Panc1 (cell line): ENCODE data around the gene MFN1. TPM values are rescaled to one million over a fixed set of nuclear protein-coding genes. Genes with fewer than 3 reads are reported as not detected.

Experiments used
- ATAC-seq: fragments of 200-7000 bp; cut with Tn5 transposase; 2 replicates; pipeline ENCODE4 v1.9.1; 2020; ENCODE audit warnings: mild to moderate bottlenecking, moderate library complexity
- BruUV-seq: library from RNA; stranded (reverse); fragments of 400-500 nt; replicated peaks from 2 replicates; lab custom pipeline; 2021; lab: Mats Ljungman, UMichigan
- CTCF ChIA-PET: fragments of 300-600 bp; sonication (Branson Sonifier 250); formaldehyde crosslinking; loops from one replicate; lab custom pipeline; 2022; ENCODE audit warnings: antibody characterized with exemption; lab: Charles Lee
- POLR2A ChIA-PET: fragments of 300-600 bp; sonication (Branson Sonifier 250); formaldehyde crosslinking; loops from one replicate; lab custom pipeline; 2022; ENCODE audit warnings: antibody characterized with exemption; lab: Charles Lee
- DNase-seq: peaks from one replicate; pipeline ENCODE4 v3.0.0-alpha.2; 2010; ENCODE audit warnings: low read depth, low spot score
- H3K27ac ChIP-seq: 2 replicates; pipeline ENCODE4 v1.5.1; 2011; ENCODE audit warnings: mild to moderate bottlenecking, low read length, inconsistent platforms
- H3K27me3 ChIP-seq: fragments of 200-500 bp; sonication (Bioruptor generic); 2 replicates; pipeline ENCODE4 v1.6.0; 2014; ENCODE audit warnings: low read length, inconsistent platforms; ENCODE audit not compliant: control insufficient read depth, insufficient read depth
- H3K36me3 ChIP-seq: fragments of 200-500 bp; sonication (Bioruptor generic); 2 replicates; pipeline ENCODE4 v1.5.1; 2014; ENCODE audit warnings: inconsistent platforms, mild to moderate bottlenecking, low read length, moderate library complexity; ENCODE audit not compliant: control insufficient read depth, insufficient read depth
- H3K4me1 ChIP-seq: 2 replicates; pipeline ENCODE4 v1.5.1; 2011; ENCODE audit warnings: inconsistent platforms, mild to moderate bottlenecking, low read length, moderate library complexity; ENCODE audit not compliant: control insufficient read depth, insufficient read depth
- H3K4me3 ChIP-seq, 2 experiments: 2 replicates each; pipeline ENCODE4 v1.5.1; 2011 to 2012; ENCODE audit warnings: low read depth in 2 of 2, low read length in 2 of 2, mild to moderate bottlenecking in 2 of 2, inconsistent platforms in 1 of 2, moderate library complexity in 1 of 2
- H3K9me3 ChIP-seq: fragments of 200-500 bp; sonication (Bioruptor generic); 2 replicates; pipeline ENCODE4 v1.5.1; 2014; ENCODE audit warnings: low read depth, mild to moderate bottlenecking, inconsistent platforms, low read length, moderate library complexity; ENCODE audit not compliant: control insufficient read depth, insufficient read depth
- POLR2AphosphoS5 ChIP-seq: IDR thresholded peaks from 2 replicates; pipeline ENCODE4 v1.6.1; 2012; ENCODE audit warnings: mild to moderate bottlenecking, low read depth, low read length, moderate library complexity
- SIN3A ChIP-seq: IDR thresholded peaks from 2 replicates; pipeline ENCODE4 v1.6.1; 2012; ENCODE audit warnings: low read depth, mild to moderate bottlenecking, low read length, moderate library complexity, borderline replicate concordance; ENCODE audit not compliant: insufficient read depth
- TCF7L2 ChIP-seq: IDR thresholded peaks from 2 replicates; pipeline ENCODE4 v1.6.1; 2011; ENCODE audit warnings: mild to moderate bottlenecking, low read depth, low read length, inconsistent platforms
- in situ Hi-C: cut with HindIII; loops from 2 replicates; pipeline ENCODE4 v1.10.0; 2016; ENCODE audit warnings: low sequenced_read_pairs, low pct_unique_long_range_greater_than_20kb
- intact Hi-C: fragments of 100-400 bp; cut with micrococcal nuclease; formaldehyde crosslinking; loops from one replicate; pipeline ENCODE4 v1.10.0; 2022; ENCODE audit not compliant: unreplicated experiment
- total RNA-seq: library from RNA; stranded (reverse); gene quantifications from one replicate; pipeline ENCODE4 v1.2.1, GENCODE V29; 2021; ENCODE audit not compliant: unreplicated experiment
- TF ChIP-seq, protein P1 (sequence below), 2 experiments: IDR thresholded peaks; 2 replicates each; pipeline ENCODE4 v1.6.1; 2011 to 2012; ENCODE audit warnings: low read depth in 2 of 2, control low read depth in 1 of 2, low read length in 1 of 2, mild to moderate bottlenecking in 1 of 2, moderate library complexity in 1 of 2; ENCODE audit not compliant: insufficient read depth in 1 of 2
- TF ChIP-seq, protein P2 (sequence below): fragments of 450-650 bp; IDR thresholded peaks from 2 replicates; pipeline ENCODE4 v1.5.1; 2017; ENCODE audit warnings: mild to moderate bottlenecking

Gene MFN1
- total RNA-seq, 1 experiment from 2014 or later = 73.5 TPM

DNA sequence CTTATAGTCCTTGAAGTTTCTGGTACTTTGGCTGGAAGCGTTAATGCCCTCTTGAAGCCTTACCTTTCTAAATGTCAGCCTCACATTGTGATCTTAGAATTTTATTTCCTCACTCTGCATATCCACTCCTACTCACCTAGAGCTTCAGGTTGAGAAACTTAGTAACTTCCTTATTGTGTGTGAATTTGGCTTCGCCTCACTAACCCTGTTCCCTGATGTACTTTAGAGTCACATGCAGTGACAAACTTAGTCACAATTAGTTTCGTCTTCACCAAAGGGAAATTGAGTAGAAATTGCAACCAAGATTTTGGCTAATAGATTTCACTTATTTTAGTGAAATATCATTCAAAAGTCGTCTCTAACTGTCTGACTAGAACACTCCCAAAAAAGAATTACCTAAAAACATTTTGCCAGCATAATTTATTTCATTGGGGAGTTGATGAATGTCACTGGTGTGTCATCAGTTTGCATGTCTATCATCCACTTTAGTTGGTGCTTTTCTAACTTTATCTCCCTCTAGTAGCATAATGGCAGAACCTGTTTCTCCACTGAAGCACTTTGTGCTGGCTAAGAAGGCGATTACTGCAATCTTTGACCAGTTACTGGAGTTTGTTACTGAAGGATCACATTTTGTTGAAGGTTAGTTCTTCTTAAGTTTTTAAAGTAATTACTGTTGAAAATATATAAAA is 960 bp downstream of the MFN1 start:
- BruUV-seq = TSS peak; percentile 81
- TF ChIP-seq, protein P1, sequence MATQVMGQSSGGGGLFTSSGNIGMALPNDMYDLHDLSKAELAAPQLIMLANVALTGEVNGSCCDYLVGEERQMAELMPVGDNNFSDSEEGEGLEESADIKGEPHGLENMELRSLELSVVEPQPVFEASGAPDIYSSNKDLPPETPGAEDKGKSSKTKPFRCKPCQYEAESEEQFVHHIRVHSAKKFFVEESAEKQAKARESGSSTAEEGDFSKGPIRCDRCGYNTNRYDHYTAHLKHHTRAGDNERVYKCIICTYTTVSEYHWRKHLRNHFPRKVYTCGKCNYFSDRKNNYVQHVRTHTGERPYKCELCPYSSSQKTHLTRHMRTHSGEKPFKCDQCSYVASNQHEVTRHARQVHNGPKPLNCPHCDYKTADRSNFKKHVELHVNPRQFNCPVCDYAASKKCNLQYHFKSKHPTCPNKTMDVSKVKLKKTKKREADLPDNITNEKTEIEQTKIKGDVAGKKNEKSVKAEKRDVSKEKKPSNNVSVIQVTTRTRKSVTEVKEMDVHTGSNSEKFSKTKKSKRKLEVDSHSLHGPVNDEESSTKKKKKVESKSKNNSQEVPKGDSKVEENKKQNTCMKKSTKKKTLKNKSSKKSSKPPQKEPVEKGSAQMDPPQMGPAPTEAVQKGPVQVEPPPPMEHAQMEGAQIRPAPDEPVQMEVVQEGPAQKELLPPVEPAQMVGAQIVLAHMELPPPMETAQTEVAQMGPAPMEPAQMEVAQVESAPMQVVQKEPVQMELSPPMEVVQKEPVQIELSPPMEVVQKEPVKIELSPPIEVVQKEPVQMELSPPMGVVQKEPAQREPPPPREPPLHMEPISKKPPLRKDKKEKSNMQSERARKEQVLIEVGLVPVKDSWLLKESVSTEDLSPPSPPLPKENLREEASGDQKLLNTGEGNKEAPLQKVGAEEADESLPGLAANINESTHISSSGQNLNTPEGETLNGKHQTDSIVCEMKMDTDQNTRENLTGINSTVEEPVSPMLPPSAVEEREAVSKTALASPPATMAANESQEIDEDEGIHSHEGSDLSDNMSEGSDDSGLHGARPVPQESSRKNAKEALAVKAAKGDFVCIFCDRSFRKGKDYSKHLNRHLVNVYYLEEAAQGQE (IDR thresholded peaks at IDR 0.05; ENCODE audit: insufficient read depth in 1 of 2, low read depth in 2 of 2, low read length in 1 of 2) = no peak
- TF ChIP-seq SIN3A (no peak), TCF7L2 (no peak), POLR2AphosphoS5 (no peak)
- TF ChIP-seq, protein P2, sequence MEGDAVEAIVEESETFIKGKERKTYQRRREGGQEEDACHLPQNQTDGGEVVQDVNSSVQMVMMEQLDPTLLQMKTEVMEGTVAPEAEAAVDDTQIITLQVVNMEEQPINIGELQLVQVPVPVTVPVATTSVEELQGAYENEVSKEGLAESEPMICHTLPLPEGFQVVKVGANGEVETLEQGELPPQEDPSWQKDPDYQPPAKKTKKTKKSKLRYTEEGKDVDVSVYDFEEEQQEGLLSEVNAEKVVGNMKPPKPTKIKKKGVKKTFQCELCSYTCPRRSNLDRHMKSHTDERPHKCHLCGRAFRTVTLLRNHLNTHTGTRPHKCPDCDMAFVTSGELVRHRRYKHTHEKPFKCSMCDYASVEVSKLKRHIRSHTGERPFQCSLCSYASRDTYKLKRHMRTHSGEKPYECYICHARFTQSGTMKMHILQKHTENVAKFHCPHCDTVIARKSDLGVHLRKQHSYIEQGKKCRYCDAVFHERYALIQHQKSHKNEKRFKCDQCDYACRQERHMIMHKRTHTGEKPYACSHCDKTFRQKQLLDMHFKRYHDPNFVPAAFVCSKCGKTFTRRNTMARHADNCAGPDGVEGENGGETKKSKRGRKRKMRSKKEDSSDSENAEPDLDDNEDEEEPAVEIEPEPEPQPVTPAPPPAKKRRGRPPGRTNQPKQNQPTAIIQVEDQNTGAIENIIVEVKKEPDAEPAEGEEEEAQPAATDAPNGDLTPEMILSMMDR = no peak
- in situ Hi-C loops = no loop called here
- ATAC-seq (no peak), DNase-seq (no peak)
- Histone ChIP-seq H3K4me3 (peak overlapping the region; percentile 70 to 89), H3K27me3 (no peaks in the 10 kb centered on the region), H3K27ac (peak overlapping the region; percentile 84), H3K36me3 (peaks cover 9% of the 10 kb centered on the region), H3K9me3 (no peaks in the 10 kb centered on the region), H3K4me1 (peaks cover 12% of the 10 kb centered on the region)
- CTCF ChIA-PET = no interaction called here
- POLR2A ChIA-PET = no interaction called here
- intact Hi-C loops = no loop called here

DNA sequence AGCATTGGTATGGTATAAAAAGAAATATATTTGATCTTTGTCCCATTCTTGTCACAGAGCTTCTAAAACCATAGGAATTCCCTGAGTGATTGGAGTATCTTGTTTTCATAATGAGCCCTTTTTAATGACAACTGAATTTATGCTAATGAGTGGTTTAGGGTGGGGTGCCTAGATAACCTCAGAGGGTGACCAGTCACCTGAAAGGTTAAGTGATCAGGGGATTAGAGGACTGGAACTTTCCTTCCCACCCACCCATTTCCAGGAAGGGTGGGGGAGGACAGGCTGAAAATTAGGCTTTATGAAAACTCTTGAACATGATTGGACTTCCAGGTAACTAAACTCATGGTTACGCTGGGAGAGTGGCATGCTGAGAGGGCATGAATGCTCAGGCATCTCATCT is 8.5 kb downstream of the MFN1 start:
- Histone ChIP-seq H3K4me1 (no peaks in the 10 kb centered on the region), H3K27me3 (no peaks in the 10 kb centered on the region), H3K9me3 (no peaks in the 10 kb centered on the region), H3K36me3 (peaks cover 19% of the 10 kb centered on the region), H3K27ac (no peak overlapping the region), H3K4me3 (no peak overlapping the region)
- no peak for TF ChIP-seq POLR2AphosphoS5
- no peak for TF ChIP-seq TCF7L2
- TF ChIP-seq, protein P1 (IDR thresholded peaks at IDR 0.05; ENCODE audit: insufficient read depth in 1 of 2, low read depth in 2 of 2, low read length in 1 of 2) = no peak
- TF ChIP-seq, protein P2 = no peak
- no peak for TF ChIP-seq SIN3A
- ChIA-PET POLR2A (no interaction called here), CTCF (no interaction called here)
- in situ Hi-C loops = no loop called here
- BruUV-seq = no TSS peak
- DNase-seq (no peak), ATAC-seq (no peak)
- intact Hi-C loops = no loop called here
